ENCODE results near the gene RRAS2.
"Not testable (repeated sequence)": the region's sequence is repeated elsewhere in the genome, so short reads cannot be mapped to it uniquely, and the experiment has no call there.

Gene RRAS2

GRCh38 chr11:14370496-14370895 is 11.5 kb upstream of the RRAS2 start:
- no peak for DNase-seq

GRCh38 chr11:14369598-14369997 is 10.6 kb upstream of the RRAS2 start:
- no peak for DNase-seq

- no peak for DNase-seq
These were observed 8.0 kb upstream of the RRAS2 start for GRCh38 chr11:14366936-14367335.

GRCh38 chr11:14364322-14364721 is 5.3 kb upstream of the RRAS2 start:
- DNase-seq = no peak

GRCh38 chr11:14362611-14363010 is 3.6 kb upstream of the RRAS2 start:
- no peak for DNase-seq

- no peak for DNase-seq
These were observed 3.0 kb upstream of the RRAS2 start for GRCh38 chr11:14361951-14362350.

- no peak for DNase-seq
These were observed 2.0 kb upstream of the RRAS2 start for GRCh38 chr11:14360976-14361375.

- no peak for DNase-seq
These were observed 583 bp upstream of the RRAS2 start for GRCh38 chr11:14359501-14360031.

GRCh38 chr11:14357881-14358728 is 878 bp downstream of the RRAS2 start:
- DNase-seq = no peak

GRCh38 chr11:14356342-14356741 is 2.6 kb downstream of the RRAS2 start:
- no peak for DNase-seq

- DNase-seq = not testable (repeated sequence)
These were observed 4.4 kb downstream of the RRAS2 start for GRCh38 chr11:14354604-14355003.

GRCh38 chr11:14350716-14351238 is 8.2 kb downstream of the RRAS2 start:
- no peak for DNase-seq

GRCh38 chr11:14350215-14350614 is 8.8 kb downstream of the RRAS2 start:
- DNase-seq = no peak

GRCh38 chr11:14347991-14348390 is 11.0 kb downstream of the RRAS2 start:
- DNase-seq = no peak

GRCh38 chr11:14347494-14347893 is 11.5 kb downstream of the RRAS2 start:
- DNase-seq = no peak

- DNase-seq = no peak
These were observed 12.6 kb downstream of the RRAS2 start for GRCh38 chr11:14346303-14346955.

GRCh38 chr11:14345668-14346067 is 13.3 kb downstream of the RRAS2 start:
- DNase-seq = no peak

- DNase-seq = not testable (repeated sequence)
These were observed 14.0 kb downstream of the RRAS2 start for GRCh38 chr11:14345016-14345415.

GRCh38 chr11:14342906-14343305 is 16.1 kb downstream of the RRAS2 start:
- DNase-seq = no peak

GRCh38 chr11:14341968-14342367 is 17.0 kb downstream of the RRAS2 start:
- no peak for DNase-seq

GRCh38 chr11:14340721-14341120 is 18.3 kb downstream of the RRAS2 start:
- no peak for DNase-seq

GRCh38 chr11:14339356-14339755 is 19.6 kb downstream of the RRAS2 start:
- DNase-seq = no peak

Data from hippocampal formation (tissue), 2 donors.